H1 (cell line): ENCODE data around the gene PRUNE1. TPM values are rescaled to one million over a fixed set of nuclear protein-coding genes. Genes with fewer than 3 reads are reported as not detected.

Source experiments
- POU5F1 ChIP-seq: IDR thresholded peaks from 2 replicates; pipeline ENCODE4 v1.6.1; 2011; ENCODE audit warnings: low read depth, mild to moderate bottlenecking, low read length, moderate library complexity
- polyA plus RNA-seq, 7 experiments: library from polyadenylated mRNA; depleted of rRNA in 3 of 7; stranded (reverse) in 5 of 7; unstranded in 2 of 7; fragments of >200 nt in 5 of 7; fragments of 200-250 nt in 2 of 7; gene quantifications; 1 replicate in 5 of 7; 2 replicates in 1 of 7; 4 replicates in 1 of 7; pipeline versions ENCODE4 v1.2.1 to v1.2.3, GENCODE V29; 2011 to 2013; ENCODE audit warnings: missing spikeins in 2 of 7, mixed read lengths in 2 of 7
- total RNA-seq: library from RNA; stranded (reverse); fragmentation: NEBNext Ultra II Directional; extraction: Animal tissue kit (Norgen Biotek cat#: 25700); gene quantifications from 2 replicates; pipeline ENCODE4 v1.2.1, GENCODE V29; 2021

The PRUNE1 gene
- total and polyA plus RNA-seq, 2 of the 8 experiments (the other 6 are each of a cell fraction or from before 2014, with no cell fraction given): 32.8 to 54.2 TPM

DNA sequence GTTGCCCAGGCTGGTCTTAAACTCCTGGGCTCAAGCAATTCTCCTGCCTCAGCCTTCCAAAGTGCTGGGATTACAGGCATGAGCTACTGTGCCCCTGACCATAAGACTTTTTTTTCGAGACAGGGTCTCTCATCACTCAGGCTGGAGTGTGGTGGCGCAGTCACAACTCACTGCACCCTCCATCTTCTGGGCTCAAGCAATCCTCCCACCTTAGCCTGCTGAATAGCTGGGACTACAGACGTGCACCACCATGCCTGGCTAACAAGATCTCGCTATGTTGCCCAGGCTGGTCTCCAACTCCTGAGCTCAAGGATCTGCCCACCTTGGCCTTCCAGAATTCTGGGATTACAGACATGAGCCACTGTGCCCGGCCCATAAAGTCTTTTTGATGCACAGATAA lies 41.2 kb downstream of the PRUNE1 start (continued):
- no peak for TF ChIP-seq POU5F1
- TF ChIP-seq, all 59 proteins: peak for 0
